B cell (primary cell): ENCODE data around the gene PDZRN3.

ENCODE experiments used
- CTCF ChIP-seq: fragments of 200-600 bp; IDR thresholded peaks from one replicate; pipeline ENCODE4 v1.8.0; 2022; ENCODE audit warnings: antibody characterized with exemption, mild to moderate bottlenecking
- EZH2 ChIP-seq: IDR thresholded peaks from 2 replicates; pipeline ENCODE4 v1.6.1; 2012; ENCODE audit warnings: borderline replicate concordance, low read depth, mild to moderate bottlenecking, moderate library complexity, low read length; ENCODE audit not compliant: insufficient read depth, poor library complexity, severe bottlenecking

- no peak for TF ChIP-seq CTCF
- no peak for TF ChIP-seq EZH2
Measured at GRCh38 chr3:73503781-73504180, 121.0 kb downstream of the PDZRN3 start.
